GM18519 (cell line): ENCODE measurements around the gene TEX264.

Source experiments
- ATAC-seq: cut with Tn5 transposase; IDR thresholded peaks from one replicate; pipeline ENCODE4 v1.9.1; 2021; ENCODE audit warnings: mild to moderate bottlenecking, moderate library complexity; ENCODE audit not compliant: unreplicated experiment, low FRiP score

TEX264 gene

GRCh38 chr3:51691949-51692348, 20.9 kb downstream of the TEX264 start:
- ATAC-seq = no peak

- ATAC-seq = no peak
These were observed 21.9 kb downstream of the TEX264 start for GRCh38 chr3:51692980-51693395.

- ATAC-seq = no peak
These were observed 25.9 kb downstream of the TEX264 start for GRCh38 chr3:51696954-51697353.

GRCh38 chr3:51698209-51698608, 27.2 kb downstream of the TEX264 start:
- no peak for ATAC-seq

GRCh38 chr3:51700403-51700802, 29.4 kb downstream of the TEX264 start:
- no peak for ATAC-seq

- ATAC-seq = no peak
These were observed 31.1 kb downstream of the TEX264 start for GRCh38 chr3:51702156-51702555.

- ATAC-seq = no peak
These were observed 32.2 kb downstream of the TEX264 start for GRCh38 chr3:51703068-51703760.

- no peak for ATAC-seq
These were observed 32.9 kb downstream of the TEX264 start for GRCh38 chr3:51703761-51704510.

GRCh38 chr3:51704511-51704950, 33.5 kb downstream of the TEX264 start:
- ATAC-seq = no peak

GRCh38 chr3:51705276-51706020, 34.4 kb downstream of the TEX264 start:
- ATAC-seq = no peak

GRCh38 chr3:51706021-51706485, 35.0 kb downstream of the TEX264 start:
- ATAC-seq = no peak

- no peak for ATAC-seq
These were observed 36.0 kb downstream of the TEX264 start, which contains the start of gene GRM2 for GRCh38 chr3:51706788-51707731. Gene GRM2 (plus strand): TSS chr3:51707068. CDS start chr3:51708984, 1,916 bp downstream.

- ATAC-seq = no peak
These were observed 37.3 kb downstream of the TEX264 start for GRCh38 chr3:51708216-51708845.

- no peak for ATAC-seq
These were observed 38.0 kb downstream of the TEX264 start for GRCh38 chr3:51709004-51709420.

- ATAC-seq = no peak
These were observed 38.6 kb downstream of the TEX264 start for GRCh38 chr3:51709675-51710074.

- no peak for ATAC-seq
These were observed 39.7 kb downstream of the TEX264 start for GRCh38 chr3:51710631-51711351.

- no peak for ATAC-seq
These were observed 40.4 kb downstream of the TEX264 start for GRCh38 chr3:51711352-51712037.

GRCh38 chr3:51712038-51712420, 41.0 kb downstream of the TEX264 start:
- no peak for ATAC-seq
